ENCODE measurements around the gene COQ8B.

DNA sequence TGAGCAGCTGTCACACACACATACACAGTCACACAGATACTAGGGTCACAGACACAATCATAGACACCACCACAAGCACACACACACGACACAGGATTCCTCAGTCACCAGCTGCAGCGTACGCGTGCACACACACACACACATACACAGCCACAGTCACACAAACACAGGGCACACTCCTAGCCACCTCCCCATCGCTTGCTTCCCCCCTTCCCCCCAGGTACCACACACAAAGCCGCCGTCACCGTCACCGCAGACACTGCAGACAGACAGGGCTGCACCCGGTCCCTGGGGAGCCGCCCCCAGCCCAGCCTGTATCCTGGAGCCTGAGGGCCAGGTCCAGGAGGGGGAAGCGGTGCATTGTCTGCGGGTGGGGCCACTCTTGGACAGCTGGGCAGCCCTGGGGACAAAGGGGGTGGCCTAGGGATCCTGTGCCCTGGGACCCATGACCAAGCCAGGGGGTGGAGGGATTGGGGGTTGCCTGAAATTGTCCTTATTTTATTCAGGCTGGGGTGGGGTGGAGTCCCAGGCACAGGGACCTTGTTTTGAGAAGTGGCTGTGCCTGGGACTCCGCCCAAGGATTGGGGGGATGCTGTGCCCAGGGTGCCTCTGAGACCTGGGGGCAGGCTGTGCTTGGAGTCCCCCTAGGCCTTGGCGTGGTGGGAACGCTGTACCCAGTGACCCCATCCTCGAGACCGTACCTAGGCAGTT lies 27.2 kb downstream of the COQ8B start:
- no peak for TF ChIP-seq EZH2phosphoT487 (IDR thresholded peaks at IDR 0.05; ENCODE audit: borderline replicate concordance, low read length)
- TF ChIP-seq, protein P1, sequence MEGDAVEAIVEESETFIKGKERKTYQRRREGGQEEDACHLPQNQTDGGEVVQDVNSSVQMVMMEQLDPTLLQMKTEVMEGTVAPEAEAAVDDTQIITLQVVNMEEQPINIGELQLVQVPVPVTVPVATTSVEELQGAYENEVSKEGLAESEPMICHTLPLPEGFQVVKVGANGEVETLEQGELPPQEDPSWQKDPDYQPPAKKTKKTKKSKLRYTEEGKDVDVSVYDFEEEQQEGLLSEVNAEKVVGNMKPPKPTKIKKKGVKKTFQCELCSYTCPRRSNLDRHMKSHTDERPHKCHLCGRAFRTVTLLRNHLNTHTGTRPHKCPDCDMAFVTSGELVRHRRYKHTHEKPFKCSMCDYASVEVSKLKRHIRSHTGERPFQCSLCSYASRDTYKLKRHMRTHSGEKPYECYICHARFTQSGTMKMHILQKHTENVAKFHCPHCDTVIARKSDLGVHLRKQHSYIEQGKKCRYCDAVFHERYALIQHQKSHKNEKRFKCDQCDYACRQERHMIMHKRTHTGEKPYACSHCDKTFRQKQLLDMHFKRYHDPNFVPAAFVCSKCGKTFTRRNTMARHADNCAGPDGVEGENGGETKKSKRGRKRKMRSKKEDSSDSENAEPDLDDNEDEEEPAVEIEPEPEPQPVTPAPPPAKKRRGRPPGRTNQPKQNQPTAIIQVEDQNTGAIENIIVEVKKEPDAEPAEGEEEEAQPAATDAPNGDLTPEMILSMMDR (conservative IDR thresholded peaks at IDR 0.05; ENCODE audit: low read depth, low read length) = no peak
- no peak for TF ChIP-seq EZH2 (IDR thresholded peaks at IDR 0.05; ENCODE audit: low read length, unreplicated experiment)
